Uterus (tissue), 4 donors: Measurements from ENCODE around the gene POLRMT. TPM values are rescaled to one million over a fixed set of nuclear protein-coding genes. Genes with fewer than 3 reads are reported as not detected.

ENCODE experiments used
- DNase-seq, 2 donors: peaks; one replicate each; pipeline ENCODE4 v3.0.0-alpha.2; 2019 to 2020
- H3K27ac ChIP-seq, 2 donors: fragments of 200-600 bp; sonication (generic); 1 replicate in 1 of 2; 2 replicates in 1 of 2; pipeline ENCODE4 v1.5.1; 2016 to 2018
- H3K27me3 ChIP-seq, 2 donors: fragments of 200-600 bp; sonication (generic); one replicate each; pipeline ENCODE4 v1.5.1; 2018 to 2019; ENCODE audit warnings: control low read depth in 1 of 2
- H3K36me3 ChIP-seq, 2 donors: fragments of 200-600 bp; sonication (generic); one replicate each; pipeline ENCODE4 v1.5.1; 2019; ENCODE audit warnings: control low read depth in 1 of 2
- H3K4me1 ChIP-seq, 2 donors: fragments of 200-600 bp; sonication (generic); one replicate each; pipeline ENCODE4 v1.5.1; 2018 to 2019; ENCODE audit warnings: control low read depth in 1 of 2
- H3K4me3 ChIP-seq, 2 donors: fragments of 200-600 bp; sonication (generic); 1 replicate in 1 of 2; 2 replicates in 1 of 2; pipeline ENCODE4 v1.5.1; 2018 to 2019; ENCODE audit warnings: mild to moderate bottlenecking in 1 of 2
- H3K9me3 ChIP-seq, 2 donors: fragments of 200-600 bp; sonication (generic); one replicate each; pipeline ENCODE4 v1.5.1; 2019; ENCODE audit warnings: control low read depth in 1 of 2
- POLR2A ChIP-seq, 2 donors: fragments of 450-650 bp; IDR thresholded peaks; one replicate each; pipeline ENCODE4 v1.6.1; 2016; ENCODE audit warnings: antibody characterized with exemption in 2 of 2, mild to moderate bottlenecking in 1 of 2, moderate library complexity in 1 of 2
- intact Hi-C: fragments of 100-400 bp; cut with DNase I; formaldehyde crosslinking; loops from one replicate; pipeline ENCODE4 v1.15.1; 2023; ENCODE audit warnings: low total_unique reads
- total RNA-seq, 4 donors: library from RNA; depleted of rRNA in 3 of 4; stranded (reverse); fragments of >200 nt in 3 of 4; gene quantifications; one replicate each; pipeline versions ENCODE4 v1.1.0 to v1.2.4, GENCODE V29; 2014 to 2023
- TF ChIP-seq, protein P1 (sequence below), 4 experiments: fragments of 200-600 bp in 2 of 4; fragments of 450-650 bp in 2 of 4; sonication (generic) in 2 of 4; IDR thresholded peaks; one replicate each; pipeline ENCODE4 v1.5.1; 2016 to 2019; ENCODE audit warnings: antibody characterized with exemption in 4 of 4, mild to moderate bottlenecking in 2 of 4, moderate library complexity in 1 of 4
- donor health status: DM: yes; HTN: yes; CAD: no.

The POLRMT gene
- total RNA-seq, 4 donors from 2014 or later: 10.5 to 42.0 (median 24.1) TPM

DNA sequence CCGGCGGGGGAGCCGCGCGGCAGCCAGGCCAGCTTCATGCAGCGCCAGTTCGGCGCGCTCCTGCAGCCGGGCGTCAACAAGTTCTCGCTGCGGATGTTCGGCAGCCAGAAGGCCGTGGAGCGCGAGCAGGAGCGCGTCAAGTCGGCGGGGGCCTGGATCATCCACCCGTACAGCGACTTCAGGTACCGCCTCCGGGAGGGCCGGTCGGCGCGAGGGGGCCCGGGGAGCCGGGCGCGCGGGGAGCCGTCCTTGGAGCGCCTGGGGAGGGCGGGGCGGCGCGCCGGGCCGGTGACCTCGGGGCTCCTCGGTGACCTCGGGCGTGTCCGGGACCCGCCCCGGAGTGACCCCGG, 43.0 kb downstream of the POLRMT start:
- H3K27ac ChIP-seq: no peak overlapping the region
- intact Hi-C loops: no loop called here
- no peaks in the 10 kb centered on the region for H3K9me3 ChIP-seq
- H3K27me3 ChIP-seq: peaks cover 16 to 21% of the 10 kb centered on the region in 2 donors
- DNase-seq: no peak
- no peak overlapping the region for H3K4me3 ChIP-seq
- H3K4me1 ChIP-seq: peaks cover 0 to 14% of the 10 kb centered on the region in 2 donors
- H3K36me3 ChIP-seq: no peaks in the 10 kb centered on the region
- TF ChIP-seq, protein P1, sequence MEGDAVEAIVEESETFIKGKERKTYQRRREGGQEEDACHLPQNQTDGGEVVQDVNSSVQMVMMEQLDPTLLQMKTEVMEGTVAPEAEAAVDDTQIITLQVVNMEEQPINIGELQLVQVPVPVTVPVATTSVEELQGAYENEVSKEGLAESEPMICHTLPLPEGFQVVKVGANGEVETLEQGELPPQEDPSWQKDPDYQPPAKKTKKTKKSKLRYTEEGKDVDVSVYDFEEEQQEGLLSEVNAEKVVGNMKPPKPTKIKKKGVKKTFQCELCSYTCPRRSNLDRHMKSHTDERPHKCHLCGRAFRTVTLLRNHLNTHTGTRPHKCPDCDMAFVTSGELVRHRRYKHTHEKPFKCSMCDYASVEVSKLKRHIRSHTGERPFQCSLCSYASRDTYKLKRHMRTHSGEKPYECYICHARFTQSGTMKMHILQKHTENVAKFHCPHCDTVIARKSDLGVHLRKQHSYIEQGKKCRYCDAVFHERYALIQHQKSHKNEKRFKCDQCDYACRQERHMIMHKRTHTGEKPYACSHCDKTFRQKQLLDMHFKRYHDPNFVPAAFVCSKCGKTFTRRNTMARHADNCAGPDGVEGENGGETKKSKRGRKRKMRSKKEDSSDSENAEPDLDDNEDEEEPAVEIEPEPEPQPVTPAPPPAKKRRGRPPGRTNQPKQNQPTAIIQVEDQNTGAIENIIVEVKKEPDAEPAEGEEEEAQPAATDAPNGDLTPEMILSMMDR (IDR thresholded peaks at IDR 0.05): no peak
- TF ChIP-seq POLR2A (IDR thresholded peaks at IDR 0.05): no peak

DNA sequence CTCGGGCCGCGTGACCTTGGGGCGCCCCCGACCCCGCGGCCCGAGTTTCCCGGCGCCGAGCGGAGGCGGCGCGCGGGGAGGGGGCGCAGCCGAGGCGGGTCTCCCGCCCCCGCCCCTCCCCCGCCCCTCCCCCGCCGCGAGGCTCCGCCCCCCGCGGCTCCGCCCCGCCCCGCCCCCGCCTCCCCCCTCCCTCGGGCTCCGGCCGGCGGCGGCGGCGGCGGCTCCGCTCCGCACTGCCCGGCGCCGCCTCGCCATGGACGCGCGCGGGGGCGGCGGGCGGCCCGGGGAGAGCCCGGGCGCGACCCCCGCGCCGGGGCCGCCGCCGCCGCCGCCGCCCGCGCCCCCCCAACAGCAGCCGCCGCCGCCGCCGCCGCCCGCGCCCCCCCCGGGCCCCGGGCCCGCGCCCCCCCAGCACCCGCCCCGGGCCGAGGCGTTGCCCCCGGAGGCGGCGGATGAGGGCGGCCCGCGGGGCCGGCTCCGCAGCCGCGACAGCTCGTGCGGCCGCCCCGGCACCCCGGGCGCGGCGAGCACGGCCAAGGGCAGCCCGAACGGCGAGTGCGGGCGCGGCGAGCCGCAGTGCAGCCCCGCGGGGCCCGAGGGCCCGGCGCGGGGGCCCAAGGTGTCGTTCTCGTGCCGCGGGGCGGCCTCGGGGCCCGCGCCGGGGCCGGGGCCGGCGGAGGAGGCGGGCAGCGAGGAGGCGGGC, 43.5 kb downstream of the POLRMT start, which contains the start of gene HCN2:
Gene HCN2 (plus strand): TSS at position 189 of the 703 bp plus-strand sequence. CDS start 65 bp downstream, at position 254.
- Histone ChIP-seq H3K9me3 (no peaks in the 10 kb centered on the region), H3K27me3 (peaks cover 16 to 21% of the 10 kb centered on the region in 2 donors), H3K27ac (no peak within 1 kb of the TSS), H3K4me1 (peaks cover 0 to 14% of the 10 kb centered on the region in 2 donors), H3K36me3 (no peaks in the 10 kb centered on the region), H3K4me3 (no peak within 1 kb of the TSS)
- DNase-seq: no peak
- TF ChIP-seq, protein P1 (IDR thresholded peaks at IDR 0.05): no peak
- no peak for TF ChIP-seq POLR2A (IDR thresholded peaks at IDR 0.05)
- intact Hi-C loops: no loop called here

DNA sequence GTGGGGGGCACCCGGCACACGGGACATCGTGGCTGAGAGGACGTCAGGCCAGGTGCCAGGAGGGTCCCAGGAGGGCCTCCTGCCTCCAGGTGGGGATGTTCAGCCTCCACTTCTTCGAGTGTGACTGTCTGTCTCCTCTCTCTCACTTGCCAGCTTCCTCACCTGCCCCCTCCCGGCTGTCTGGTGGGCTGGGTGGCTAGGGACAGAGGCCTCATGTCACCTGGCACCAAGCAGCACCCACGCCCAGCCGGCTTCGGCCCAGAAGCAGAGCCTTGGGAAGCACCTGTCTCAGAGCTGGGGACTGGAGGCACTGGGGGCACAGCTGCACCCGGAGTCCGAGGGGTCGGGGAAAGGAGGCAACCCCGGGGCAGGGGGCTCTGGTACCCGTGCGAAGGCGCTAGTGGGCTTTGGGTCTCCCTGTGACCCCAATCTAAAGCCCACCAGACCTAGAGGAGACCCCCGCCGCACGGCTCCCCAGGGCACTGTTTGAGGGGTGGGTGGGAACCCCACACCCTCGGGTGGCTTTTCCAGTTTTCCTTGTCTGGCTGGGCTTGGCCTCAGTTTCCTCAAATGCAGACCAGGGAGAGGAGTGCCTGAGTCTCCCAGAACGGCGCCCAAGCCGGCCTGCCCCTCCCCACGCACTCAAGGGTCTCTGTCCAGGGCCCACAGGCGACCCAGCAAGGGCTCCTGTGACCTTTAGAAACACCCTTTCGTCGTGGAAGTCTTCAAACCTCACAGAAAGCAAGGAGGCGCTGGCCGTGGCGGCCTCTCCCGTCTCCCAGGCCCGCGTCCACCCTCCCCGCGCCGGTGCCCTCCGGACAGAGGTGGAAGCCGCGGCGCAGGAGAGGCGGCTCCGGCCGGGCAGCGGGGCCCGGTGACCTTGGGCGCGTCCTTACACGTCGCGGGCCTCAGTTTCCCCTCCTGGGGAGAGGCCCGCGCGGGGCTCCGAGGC, 44.3 kb downstream of the POLRMT start:
- H3K27ac ChIP-seq: no peak overlapping the region
- peaks cover 0 to 14% of the 10 kb centered on the region in 2 donors for H3K4me1 ChIP-seq
- no peaks in the 10 kb centered on the region for H3K36me3 ChIP-seq
- H3K9me3 ChIP-seq: no peaks in the 10 kb centered on the region
- H3K4me3 ChIP-seq: no peak overlapping the region
- no peak for DNase-seq
- H3K27me3 ChIP-seq: peaks cover 16 to 21% of the 10 kb centered on the region in 2 donors
- TF ChIP-seq POLR2A (IDR thresholded peaks at IDR 0.05): no peak
- TF ChIP-seq, protein P1 (IDR thresholded peaks at IDR 0.05): no peak
- intact Hi-C loops: no loop called here

DNA sequence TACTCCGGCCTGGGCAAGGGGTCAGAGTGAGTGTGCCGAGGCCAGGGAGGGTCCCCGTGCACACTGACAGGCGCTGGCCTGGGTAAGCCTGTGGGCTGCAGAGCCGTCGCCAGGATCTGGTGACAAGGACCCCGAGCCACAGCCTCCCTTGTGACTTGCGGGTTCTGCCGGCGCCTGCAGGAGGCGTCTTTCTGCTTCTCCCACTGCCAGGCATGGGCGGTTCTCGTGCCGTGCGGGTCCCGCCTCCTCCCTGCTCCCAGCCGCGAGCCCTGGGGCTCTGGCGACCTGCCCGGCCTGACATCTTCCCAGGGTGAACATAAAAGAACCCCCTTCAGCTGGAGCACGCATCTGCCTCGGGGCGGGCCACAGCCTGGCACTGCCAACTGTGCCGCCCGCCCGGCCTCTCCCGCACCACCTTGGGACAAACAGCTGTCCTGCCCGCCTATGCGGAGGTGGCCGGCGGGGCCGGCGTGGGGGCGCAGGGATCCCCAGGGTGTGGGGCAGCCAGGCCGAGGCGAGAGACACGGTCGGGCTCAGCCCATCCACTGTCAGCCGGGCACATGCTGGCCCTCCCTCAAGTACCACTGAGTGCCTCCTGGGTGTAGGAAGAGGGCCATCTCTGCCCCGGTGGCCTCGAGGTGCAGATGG, 45.1 kb downstream of the POLRMT start:
- no peak for TF ChIP-seq POLR2A (IDR thresholded peaks at IDR 0.05)
- TF ChIP-seq, protein P1 (IDR thresholded peaks at IDR 0.05): no peak
- intact Hi-C loops: no loop called here
- Histone ChIP-seq H3K36me3 (no peaks in the 10 kb centered on the region), H3K27me3 (peaks cover 16 to 21% of the 10 kb centered on the region in 2 donors), H3K27ac (no peak overlapping the region), H3K4me1 (peaks cover 0 to 14% of the 10 kb centered on the region in 2 donors), H3K4me3 (no peak overlapping the region), H3K9me3 (no peaks in the 10 kb centered on the region)
- DNase-seq: no peak
